ENCODE results near the gene CYSTM1. TPM values are rescaled to one million over a fixed set of nuclear protein-coding genes. Genes with fewer than 3 reads are reported as not detected.

CYSTM1 gene
- total RNA-seq, 1 donor from 2014 or later, result 3.1 TPM

- Histone ChIP-seq H3K4me3 (ENCODE audit: low read length in 3 of 3) (no peak overlapping the region), H3K4me1 (ENCODE audit: control insufficient read depth in 3 of 3, insufficient read depth in 3 of 3, low read length in 3 of 3) (peaks cover 64 to 85% (median 82%) of the 10 kb centered on the region in 3 donors), H3K36me3 (ENCODE audit: control insufficient read depth in 3 of 3, insufficient read depth in 3 of 3, low read length in 3 of 3) (no peaks in the 10 kb centered on the region), H3K9ac (ENCODE audit: low read depth in 1 of 3, low read length in 3 of 3) (no peak overlapping the region), H3K9me3 (ENCODE audit: control insufficient read depth in 3 of 3, low read length in 3 of 3) (no peaks in the 10 kb centered on the region), H3K27me3 (ENCODE audit: control insufficient read depth in 3 of 3, insufficient read depth in 3 of 3, low read length in 3 of 3) (no peaks in the 10 kb centered on the region), H3K27ac (ENCODE audit: low read depth, low read length) (peak overlapping the region; percentile 41)
Measured at GRCh38 chr5:140217299-140218026, 42.5 kb downstream of the CYSTM1 start.

DNA sequence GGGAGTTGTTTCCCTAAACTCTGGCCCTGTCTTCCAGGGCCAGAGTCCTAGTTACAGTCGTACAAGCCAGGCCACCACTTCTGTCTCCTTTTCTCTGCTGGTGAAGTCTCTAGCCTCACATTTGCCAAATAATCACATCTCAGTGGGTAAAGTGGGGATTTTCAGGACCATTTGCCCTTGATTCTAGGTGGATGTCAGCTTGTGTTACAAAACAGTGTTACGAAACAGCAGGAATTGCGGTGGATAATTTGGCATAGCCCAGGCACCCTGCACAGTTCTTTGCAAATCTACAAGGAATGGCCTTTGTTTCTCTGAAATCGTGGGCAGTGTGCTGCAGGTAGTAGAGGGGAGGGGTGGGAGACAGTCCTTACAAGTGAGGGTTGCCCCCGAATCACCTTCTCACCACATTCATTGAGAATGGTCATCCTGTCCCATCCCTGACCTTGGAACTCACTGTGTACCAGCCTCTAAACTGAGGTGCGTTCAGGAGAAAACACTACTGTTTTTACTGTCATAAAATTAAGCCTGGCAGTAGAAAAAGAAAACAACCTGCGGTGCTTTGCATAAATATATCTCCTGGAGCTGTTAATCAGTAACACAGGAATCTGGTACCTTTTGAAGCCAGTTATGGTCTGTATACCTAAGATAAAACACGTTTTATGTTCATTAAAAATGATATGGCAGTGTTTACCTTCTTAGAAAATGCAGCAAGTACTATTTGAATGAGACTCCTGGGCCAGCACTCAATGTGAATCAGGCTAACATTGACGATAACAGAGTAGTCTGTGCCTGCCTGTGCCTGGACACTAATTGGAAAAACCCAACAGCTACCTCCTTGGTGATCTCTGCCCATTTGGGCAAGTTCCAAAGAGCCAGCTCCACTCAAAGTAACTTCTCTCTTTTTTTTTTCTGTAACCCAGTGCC lies 44.3 kb downstream of the CYSTM1 start:
- no peaks in the 10 kb centered on the region for H3K36me3 ChIP-seq (ENCODE audit: control insufficient read depth in 3 of 3, insufficient read depth in 3 of 3, low read length in 3 of 3)
- H3K9ac ChIP-seq (ENCODE audit: low read depth in 1 of 3, low read length in 3 of 3), result peak overlapping the region; percentile 36 to 58 (median 47)
- peaks cover 72 to 91% (median 88%) of the 10 kb centered on the region in 3 donors for H3K4me1 ChIP-seq (ENCODE audit: control insufficient read depth in 3 of 3, insufficient read depth in 3 of 3, low read length in 3 of 3)
- H3K27me3 ChIP-seq (ENCODE audit: control insufficient read depth in 3 of 3, insufficient read depth in 3 of 3, low read length in 3 of 3), result no peaks in the 10 kb centered on the region
- no peaks in the 10 kb centered on the region for H3K9me3 ChIP-seq (ENCODE audit: control insufficient read depth in 3 of 3, low read length in 3 of 3)
- no peak overlapping the region for H3K4me3 ChIP-seq (ENCODE audit: low read length in 3 of 3)
- peak overlapping the region; percentile 95 for H3K27ac ChIP-seq (ENCODE audit: low read depth, low read length)

- H3K27ac ChIP-seq (ENCODE audit: low read depth, low read length), result peak overlapping the region; percentile 95
- H3K9ac ChIP-seq (ENCODE audit: low read depth in 1 of 3, low read length in 3 of 3), result peak overlapping the region in 2 of 3 donors; percentile 35 to 58
- no peaks in the 10 kb centered on the region for H3K9me3 ChIP-seq (ENCODE audit: control insufficient read depth in 3 of 3, low read length in 3 of 3)
- no peaks in the 10 kb centered on the region for H3K27me3 ChIP-seq (ENCODE audit: control insufficient read depth in 3 of 3, insufficient read depth in 3 of 3, low read length in 3 of 3)
- no peaks in the 10 kb centered on the region for H3K36me3 ChIP-seq (ENCODE audit: control insufficient read depth in 3 of 3, insufficient read depth in 3 of 3, low read length in 3 of 3)
- H3K4me3 ChIP-seq (ENCODE audit: low read length in 3 of 3), result no peak overlapping the region
- H3K4me1 ChIP-seq (ENCODE audit: control insufficient read depth in 3 of 3, insufficient read depth in 3 of 3, low read length in 3 of 3), result peaks cover 66 to 87% (median 85%) of the 10 kb centered on the region in 3 donors
Measured at GRCh38 chr5:140220032-140220697, 45.2 kb downstream of the CYSTM1 start.

DNA sequence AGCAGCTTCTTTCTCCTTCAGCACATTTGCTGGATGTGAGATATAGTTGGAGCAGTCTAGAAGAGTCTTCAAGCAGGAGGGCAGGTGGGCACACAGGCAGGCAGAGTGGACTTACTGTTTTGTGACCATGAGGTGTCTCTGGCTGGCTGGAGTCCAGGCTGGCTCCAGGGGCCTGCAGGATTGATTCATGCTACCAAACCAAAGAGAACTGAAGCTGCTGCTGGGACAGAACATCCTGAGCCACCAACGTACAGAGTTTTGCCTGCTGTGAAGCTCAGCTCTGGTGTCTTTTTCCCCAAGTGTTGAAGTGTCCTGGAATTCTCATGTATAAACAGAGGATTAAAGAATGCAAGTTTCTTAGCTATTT lies 45.7 kb downstream of the CYSTM1 start:
- Histone ChIP-seq H3K27ac (ENCODE audit: low read depth, low read length) (peak overlapping the region; percentile 95), H3K9ac (ENCODE audit: low read depth in 1 of 3, low read length in 3 of 3) (peak overlapping the region in 1 of 3 donors; percentile 58), H3K9me3 (ENCODE audit: control insufficient read depth in 3 of 3, low read length in 3 of 3) (no peaks in the 10 kb centered on the region), H3K4me1 (ENCODE audit: control insufficient read depth in 3 of 3, insufficient read depth in 3 of 3, low read length in 3 of 3) (peaks cover 68 to 87% (median 85%) of the 10 kb centered on the region in 3 donors), H3K27me3 (ENCODE audit: control insufficient read depth in 3 of 3, insufficient read depth in 3 of 3, low read length in 3 of 3) (no peaks in the 10 kb centered on the region), H3K36me3 (ENCODE audit: control insufficient read depth in 3 of 3, insufficient read depth in 3 of 3, low read length in 3 of 3) (no peaks in the 10 kb centered on the region), H3K4me3 (ENCODE audit: low read length in 3 of 3) (no peak overlapping the region)

GRCh38 chr5:140221697-140222223 lies 46.8 kb downstream of the CYSTM1 start:
- Histone ChIP-seq H3K4me1 (ENCODE audit: control insufficient read depth in 3 of 3, insufficient read depth in 3 of 3, low read length in 3 of 3) (peaks cover 65 to 81% (median 80%) of the 10 kb centered on the region in 3 donors), H3K9ac (ENCODE audit: low read depth in 1 of 3, low read length in 3 of 3) (peak overlapping the region; percentile 17 to 64 (median 59)), H3K9me3 (ENCODE audit: control insufficient read depth in 3 of 3, low read length in 3 of 3) (no peaks in the 10 kb centered on the region), H3K36me3 (ENCODE audit: control insufficient read depth in 3 of 3, insufficient read depth in 3 of 3, low read length in 3 of 3) (no peaks in the 10 kb centered on the region), H3K27me3 (ENCODE audit: control insufficient read depth in 3 of 3, insufficient read depth in 3 of 3, low read length in 3 of 3) (no peaks in the 10 kb centered on the region), H3K27ac (ENCODE audit: low read depth, low read length) (peak overlapping the region; percentile 95), H3K4me3 (ENCODE audit: low read length in 3 of 3) (peak overlapping the region in 2 of 3 donors; percentile 22 to 46)

DNA sequence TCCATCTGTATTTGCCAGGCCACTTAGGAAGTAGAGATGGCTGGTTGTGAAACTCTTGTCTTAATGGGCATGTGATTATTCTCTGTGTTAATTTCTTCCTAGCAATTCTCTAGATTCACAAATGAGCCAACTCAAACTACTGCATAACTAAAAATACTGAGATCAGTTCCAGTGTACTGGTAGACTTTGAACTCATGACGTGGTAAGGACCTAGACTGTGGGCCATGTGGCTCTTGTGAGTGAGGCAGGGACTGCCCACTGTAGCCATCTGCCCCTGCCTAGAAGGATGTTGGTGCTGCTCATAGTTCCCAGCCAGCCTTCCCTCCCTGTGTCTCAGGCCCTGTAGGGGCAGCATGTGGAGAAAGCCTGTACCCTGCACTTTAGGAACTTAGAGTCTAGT lies 47.4 kb downstream of the CYSTM1 start:
- Histone ChIP-seq H3K27ac (ENCODE audit: low read depth, low read length) (peak overlapping the region; percentile 95), H3K27me3 (ENCODE audit: control insufficient read depth in 3 of 3, insufficient read depth in 3 of 3, low read length in 3 of 3) (no peaks in the 10 kb centered on the region), H3K4me1 (ENCODE audit: control insufficient read depth in 3 of 3, insufficient read depth in 3 of 3, low read length in 3 of 3) (peaks cover 72 to 83% (median 83%) of the 10 kb centered on the region in 3 donors), H3K9ac (ENCODE audit: low read depth in 1 of 3, low read length in 3 of 3) (no peak overlapping the region), H3K9me3 (ENCODE audit: control insufficient read depth in 3 of 3, low read length in 3 of 3) (no peaks in the 10 kb centered on the region), H3K36me3 (ENCODE audit: control insufficient read depth in 3 of 3, insufficient read depth in 3 of 3, low read length in 3 of 3) (no peaks in the 10 kb centered on the region), H3K4me3 (ENCODE audit: low read length in 3 of 3) (peak overlapping the region in 2 of 3 donors; percentile 22 to 46)

- peak overlapping the region in 1 of 3 donors; percentile 52 for H3K4me3 ChIP-seq (ENCODE audit: low read length in 3 of 3)
Measured at GRCh38 chr5:140223567-140223966, 48.6 kb downstream of the CYSTM1 start.

GRCh38 chr5:140224658-140225057 lies 49.7 kb downstream of the CYSTM1 start:
- H3K9me3 ChIP-seq (ENCODE audit: control insufficient read depth in 3 of 3, low read length in 3 of 3), result no peaks in the 10 kb centered on the region
- peaks cover 69 to 76% (median 75%) of the 10 kb centered on the region in 3 donors for H3K4me1 ChIP-seq (ENCODE audit: control insufficient read depth in 3 of 3, insufficient read depth in 3 of 3, low read length in 3 of 3)
- no peak overlapping the region for H3K4me3 ChIP-seq (ENCODE audit: low read length in 3 of 3)
- H3K36me3 ChIP-seq (ENCODE audit: control insufficient read depth in 3 of 3, insufficient read depth in 3 of 3, low read length in 3 of 3), result no peaks in the 10 kb centered on the region
- H3K27me3 ChIP-seq (ENCODE audit: control insufficient read depth in 3 of 3, insufficient read depth in 3 of 3, low read length in 3 of 3), result no peaks in the 10 kb centered on the region
- H3K9ac ChIP-seq (ENCODE audit: low read depth in 1 of 3, low read length in 3 of 3), result no peak overlapping the region
- H3K27ac ChIP-seq (ENCODE audit: low read depth, low read length), result peak overlapping the region; percentile 95

More at GRCh38 chr5:140223567-140223966, 48.6 kb downstream of the CYSTM1 start:
- H3K27ac ChIP-seq (ENCODE audit: low read depth, low read length), result peak overlapping the region; percentile 95
- H3K36me3 ChIP-seq (ENCODE audit: control insufficient read depth in 3 of 3, insufficient read depth in 3 of 3, low read length in 3 of 3), result no peaks in the 10 kb centered on the region
- H3K4me1 ChIP-seq (ENCODE audit: control insufficient read depth in 3 of 3, insufficient read depth in 3 of 3, low read length in 3 of 3), result peaks cover 76 to 83% (median 79%) of the 10 kb centered on the region in 3 donors
- H3K9ac ChIP-seq (ENCODE audit: low read depth in 1 of 3, low read length in 3 of 3), result peak overlapping the region in 2 of 3 donors; percentile 48 to 63
- H3K27me3 ChIP-seq (ENCODE audit: control insufficient read depth in 3 of 3, insufficient read depth in 3 of 3, low read length in 3 of 3), result no peaks in the 10 kb centered on the region
- no peaks in the 10 kb centered on the region for H3K9me3 ChIP-seq (ENCODE audit: control insufficient read depth in 3 of 3, low read length in 3 of 3)

DNA sequence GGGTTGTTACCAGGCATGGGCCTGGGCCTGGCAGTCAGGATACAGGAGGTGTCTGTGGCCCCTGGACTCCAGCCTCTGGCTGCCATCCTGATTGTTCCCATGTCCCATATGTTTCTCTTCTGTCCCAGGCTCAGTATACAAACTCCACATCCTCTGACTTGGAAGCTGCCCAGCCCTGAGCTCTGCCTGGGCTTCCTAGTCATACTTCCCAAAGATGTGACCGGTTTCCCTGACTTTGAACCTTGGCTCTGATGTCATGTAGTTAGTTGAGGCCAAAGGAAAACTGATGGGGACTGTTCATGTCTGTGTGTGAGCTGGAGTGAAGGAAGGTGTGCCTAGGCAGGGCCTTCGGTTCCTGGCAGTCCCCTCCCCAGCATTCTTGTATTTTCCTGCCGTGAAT lies 50.4 kb downstream of the CYSTM1 start:
- H3K4me3 ChIP-seq (ENCODE audit: low read length in 3 of 3), result no peak overlapping the region
- H3K27me3 ChIP-seq (ENCODE audit: control insufficient read depth in 3 of 3, insufficient read depth in 3 of 3, low read length in 3 of 3), result no peaks in the 10 kb centered on the region
- H3K9me3 ChIP-seq (ENCODE audit: control insufficient read depth in 3 of 3, low read length in 3 of 3), result no peaks in the 10 kb centered on the region
- H3K4me1 ChIP-seq (ENCODE audit: control insufficient read depth in 3 of 3, insufficient read depth in 3 of 3, low read length in 3 of 3), result peaks cover 61 to 69% (median 68%) of the 10 kb centered on the region in 3 donors
- peak overlapping the region; percentile 38 for H3K27ac ChIP-seq (ENCODE audit: low read depth, low read length)
- H3K9ac ChIP-seq (ENCODE audit: low read depth in 1 of 3, low read length in 3 of 3), result peak overlapping the region in 1 of 3 donors; percentile 34
- H3K36me3 ChIP-seq (ENCODE audit: control insufficient read depth in 3 of 3, insufficient read depth in 3 of 3, low read length in 3 of 3), result no peaks in the 10 kb centered on the region

Measured in skeletal muscle tissue (tissue), 4 donors.